HG03097 (cell line): Measurements from ENCODE around the gene PCDHB7.
"Not testable (repeated sequence)": the region's sequence is repeated elsewhere in the genome, so short reads cannot be mapped to it uniquely, and the experiment has no call there.

Source experiments
- ATAC-seq: cut with Tn5 transposase; IDR thresholded peaks from one replicate; pipeline ENCODE4 v1.9.1; 2021; ENCODE audit not compliant: unreplicated experiment, low FRiP score

Gene PCDHB7

GRCh38 chr5:141179876-141180275 lies 7.4 kb downstream of the PCDHB7 start:
- ATAC-seq: not testable (repeated sequence)

DNA sequence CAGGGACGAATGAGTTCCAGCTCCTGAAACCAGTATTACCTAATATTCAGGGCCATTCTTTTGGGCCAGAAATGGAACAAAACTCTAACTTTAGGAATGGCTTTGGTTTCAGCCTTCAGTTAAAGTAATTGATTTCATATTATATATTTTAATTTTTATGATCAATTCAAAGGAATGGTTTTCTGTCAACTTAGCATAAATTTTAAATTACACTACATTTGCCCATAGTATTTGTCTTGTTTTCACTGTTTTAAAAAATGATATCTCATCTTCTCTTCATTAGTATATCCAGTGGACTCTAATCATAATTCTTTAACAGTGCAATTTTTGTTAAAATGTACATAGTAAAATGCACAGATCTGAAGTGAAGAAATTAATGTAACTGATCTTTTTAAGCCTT lies 7.9 kb downstream of the PCDHB7 start:
- ATAC-seq: no peak

GRCh38 chr5:141182248-141182647 lies 9.8 kb downstream of the PCDHB7 start, which contains the start of gene PCDHB16:
TSS of gene PCDHB16 (plus strand) at chr5:141182387. CDS start at chr5:141182560, 173 bp downstream.
- no peak for ATAC-seq

DNA sequence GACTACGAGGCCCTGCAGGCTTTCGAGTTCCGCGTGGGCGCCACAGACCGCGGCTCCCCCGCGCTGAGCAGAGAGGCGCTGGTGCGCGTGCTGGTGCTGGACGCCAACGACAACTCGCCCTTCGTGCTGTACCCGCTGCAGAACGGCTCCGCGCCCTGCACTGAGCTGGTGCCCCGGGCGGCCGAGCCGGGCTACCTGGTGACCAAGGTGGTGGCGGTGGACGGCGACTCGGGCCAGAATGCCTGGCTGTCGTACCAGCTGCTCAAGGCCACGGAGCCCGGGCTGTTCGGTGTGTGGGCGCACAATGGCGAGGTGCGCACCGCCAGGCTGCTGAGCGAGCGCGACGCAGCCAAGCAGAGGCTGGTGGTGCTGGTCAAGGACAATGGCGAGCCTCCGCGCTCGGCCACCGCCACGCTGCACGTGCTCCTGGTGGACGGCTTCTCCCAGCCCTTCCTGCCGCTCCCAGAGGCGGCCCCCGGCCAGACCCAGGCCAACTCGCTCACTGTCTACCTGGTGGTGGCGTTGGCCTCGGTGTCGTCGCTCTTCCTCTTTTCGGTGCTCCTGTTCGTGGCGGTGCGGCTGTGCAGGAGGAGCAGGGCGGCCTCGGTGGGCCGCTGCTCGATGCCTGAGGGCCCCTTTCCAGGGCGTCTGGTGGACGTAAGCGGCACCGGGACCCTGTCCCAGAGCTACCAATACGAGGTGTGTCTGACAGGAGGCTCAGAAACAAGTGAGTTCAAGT lies 11.8 kb downstream of the PCDHB7 start:
- ATAC-seq: not testable (repeated sequence)

DNA sequence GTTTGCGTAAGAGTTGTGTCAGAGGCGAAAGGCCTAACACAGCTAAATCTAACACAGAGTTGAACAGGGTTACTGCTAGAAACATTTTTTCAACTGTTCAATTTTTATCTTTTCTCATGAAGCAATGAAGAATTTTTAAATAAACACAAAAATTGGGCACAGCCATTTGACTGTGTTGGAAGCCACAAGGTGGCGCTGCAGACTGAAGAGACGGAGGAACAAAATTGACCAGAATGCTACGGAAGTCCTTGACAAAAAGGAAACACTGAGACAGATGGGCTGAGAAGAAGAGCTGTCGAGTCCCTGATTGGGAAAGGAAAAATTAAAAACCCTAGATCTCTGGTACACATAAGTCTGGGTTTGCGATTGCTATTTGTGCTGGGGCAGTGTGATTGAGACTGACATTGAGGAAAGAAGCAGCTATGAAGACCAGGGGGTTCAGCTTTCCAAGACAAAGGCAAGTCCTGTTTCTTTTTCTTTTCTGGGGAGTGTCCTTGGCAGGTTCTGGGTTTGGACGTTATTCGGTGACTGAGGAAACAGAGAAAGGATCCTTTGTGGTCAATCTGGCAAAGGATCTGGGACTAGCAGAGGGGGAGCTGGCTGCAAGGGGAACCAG lies 14.6 kb downstream of the PCDHB7 start, which contains the start of gene PCDHB9:
Gene PCDHB9 (plus strand): TSS at position 265 of the 616 bp plus-strand sequence. CDS start 158 bp downstream, at position 423.
- no peak for ATAC-seq

DNA sequence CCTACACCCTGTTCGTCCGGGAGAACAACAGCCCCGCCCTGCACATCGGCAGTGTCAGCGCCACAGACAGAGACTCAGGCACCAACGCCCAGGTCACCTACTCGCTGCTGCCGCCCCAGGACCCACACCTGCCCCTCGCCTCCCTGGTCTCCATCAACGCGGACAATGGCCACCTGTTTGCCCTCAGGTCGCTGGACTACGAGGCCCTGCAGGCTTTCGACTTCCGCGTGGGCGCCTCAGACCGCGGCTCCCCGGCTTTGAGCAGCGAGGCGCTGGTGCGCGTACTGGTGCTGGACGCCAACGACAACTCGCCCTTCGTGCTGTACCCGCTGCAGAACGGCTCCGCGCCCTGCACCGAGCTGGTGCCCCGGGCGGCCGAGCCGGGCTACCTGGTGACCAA lies 16.2 kb downstream of the PCDHB7 start:
- not testable (repeated sequence) for ATAC-seq

DNA sequence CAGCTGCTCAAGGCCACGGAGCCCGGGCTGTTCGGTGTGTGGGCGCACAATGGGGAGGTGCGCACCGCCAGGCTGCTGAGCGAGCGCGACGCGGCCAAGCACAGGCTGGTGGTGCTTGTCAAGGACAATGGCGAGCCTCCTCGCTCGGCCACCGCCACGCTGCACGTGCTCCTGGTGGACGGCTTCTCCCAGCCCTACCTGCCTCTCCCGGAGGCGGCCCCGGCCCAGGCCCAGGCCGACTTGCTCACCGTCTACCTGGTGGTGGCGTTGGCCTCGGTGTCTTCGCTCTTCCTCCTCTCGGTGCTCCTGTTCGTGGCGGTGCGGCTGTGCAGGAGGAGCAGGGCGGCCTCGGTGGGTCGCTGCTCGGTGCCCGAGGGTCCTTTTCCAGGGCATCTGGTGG lies 16.7 kb downstream of the PCDHB7 start:
- ATAC-seq: not testable (repeated sequence)

- ATAC-seq: no peak
Measured at GRCh38 chr5:141192110-141192725, 19.8 kb downstream of the PCDHB7 start, which contains the start of gene PCDHB10. TSS of gene PCDHB10 (plus strand) at chr5:141192353. CDS start at chr5:141192553, 200 bp downstream.

GRCh38 chr5:141194332-141194731 lies 21.9 kb downstream of the PCDHB7 start:
- ATAC-seq: not testable (repeated sequence)

GRCh38 chr5:141196363-141196762 lies 23.9 kb downstream of the PCDHB7 start:
- no peak for ATAC-seq

DNA sequence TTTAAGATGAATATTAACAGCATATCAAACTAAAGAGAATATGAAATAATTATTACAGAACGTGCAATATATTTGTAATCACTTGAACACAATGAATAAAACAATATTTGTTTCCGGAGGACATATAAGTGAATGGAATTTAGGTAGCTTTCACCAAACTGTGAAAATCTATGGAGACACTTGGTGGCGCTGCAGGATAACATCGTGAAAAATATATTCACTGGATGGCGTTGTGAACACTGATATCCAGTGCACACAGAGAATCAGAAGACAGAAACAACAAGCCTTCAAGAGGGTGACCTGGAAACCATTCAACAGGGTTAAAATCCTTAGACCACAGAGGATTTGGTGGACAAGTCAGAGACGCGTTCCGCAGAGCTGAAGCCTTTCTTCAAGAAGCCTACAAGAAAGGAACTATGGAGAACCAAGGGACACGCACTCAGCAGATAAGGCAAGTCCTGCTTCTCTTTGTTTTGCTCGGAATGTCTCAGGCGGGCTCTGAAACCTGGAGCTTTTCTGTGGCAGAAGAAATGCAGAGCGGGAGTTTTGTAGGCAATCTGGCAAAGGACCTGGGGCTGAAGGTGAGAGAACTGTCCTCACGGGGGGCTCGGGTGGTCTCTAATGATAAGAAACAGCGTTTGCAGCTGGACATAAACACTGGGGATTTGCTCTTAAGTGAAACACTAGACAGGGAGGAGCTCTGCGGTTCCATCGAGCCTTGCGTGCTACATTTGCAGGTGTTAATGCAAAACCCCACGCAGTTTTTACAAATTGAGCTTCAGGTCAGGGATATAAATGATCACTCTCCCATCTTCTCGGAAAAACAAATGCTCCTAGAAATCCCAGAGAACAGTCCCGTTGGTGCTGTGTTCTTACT lies 27.2 kb downstream of the PCDHB7 start, which contains the start of gene PCDHB11:
Gene PCDHB11 (plus strand): TSS at position 269 of the 877 bp plus-strand sequence. CDS start 148 bp downstream, at position 417.
- no peak for ATAC-seq

- ATAC-seq: not testable (repeated sequence)
Measured at GRCh38 chr5:141201126-141201525, 28.7 kb downstream of the PCDHB7 start.

GRCh38 chr5:141201646-141202045 lies 29.2 kb downstream of the PCDHB7 start:
- ATAC-seq: not testable (repeated sequence)

DNA sequence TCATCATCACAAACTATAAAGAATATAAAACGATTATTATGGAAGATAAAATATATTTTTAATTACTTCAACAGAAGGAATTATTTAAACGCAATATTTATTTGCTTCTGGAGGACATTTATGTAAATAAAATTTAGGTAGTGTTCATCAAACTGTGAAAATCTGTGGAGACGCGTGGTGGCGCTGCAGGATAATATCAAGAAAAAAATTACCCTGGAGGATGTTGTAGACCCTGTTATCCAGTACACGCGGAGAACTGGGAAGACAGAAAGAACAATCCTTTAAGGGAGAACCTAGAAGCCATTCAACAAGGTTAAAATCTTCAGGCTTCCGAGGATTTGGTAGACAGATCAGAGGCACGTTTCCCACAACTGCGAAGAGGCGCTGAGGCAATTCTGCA lies 36.0 kb downstream of the PCDHB7 start, which contains the start of gene PCDHB12:
Gene PCDHB12 (plus strand): TSS at position 242 of the 400 bp plus-strand sequence. CDS start 189 bp downstream, outside the sequence.
- ATAC-seq: no peak

- ATAC-seq: not testable (repeated sequence)
Measured at GRCh38 chr5:141210281-141210680, 37.8 kb downstream of the PCDHB7 start.

- not testable (repeated sequence) for ATAC-seq
Measured at GRCh38 chr5:141210849-141211248, 38.4 kb downstream of the PCDHB7 start.

DNA sequence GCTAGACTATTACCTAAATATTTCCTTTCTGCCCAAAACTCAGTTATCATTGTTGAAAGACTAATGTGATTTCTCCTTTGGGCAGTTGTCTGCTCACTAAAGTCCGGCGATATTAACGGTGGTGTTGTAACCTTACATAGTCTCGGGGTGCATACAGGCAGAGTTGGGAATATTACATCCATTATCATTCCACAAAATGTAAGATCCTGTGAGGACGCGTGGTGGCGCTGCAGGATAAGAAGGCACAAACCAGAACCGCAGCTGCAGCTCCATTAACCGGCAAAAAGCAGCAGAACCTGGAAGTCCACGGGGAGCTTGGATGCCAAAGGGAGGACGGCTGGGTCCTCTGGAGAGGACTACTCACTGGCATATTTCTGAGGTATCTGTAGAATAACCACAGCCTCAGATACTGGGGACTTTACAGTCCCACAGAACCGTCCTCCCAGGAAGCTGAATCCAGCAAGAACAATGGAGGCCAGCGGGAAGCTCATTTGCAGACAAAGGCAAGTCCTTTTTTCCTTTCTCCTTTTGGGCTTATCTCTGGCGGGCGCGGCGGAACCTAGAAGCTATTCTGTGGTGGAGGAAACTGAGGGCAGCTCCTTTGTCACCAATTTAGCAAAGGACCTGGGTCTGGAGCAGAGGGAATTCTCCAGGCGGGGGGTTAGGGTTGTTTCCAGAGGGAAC lies 41.4 kb downstream of the PCDHB7 start, which contains the start of gene PCDHB13:
Gene PCDHB13 (plus strand): TSS at position 264 of the 684 bp plus-strand sequence. CDS start 205 bp downstream, at position 469.
- not testable (repeated sequence) for ATAC-seq

DNA sequence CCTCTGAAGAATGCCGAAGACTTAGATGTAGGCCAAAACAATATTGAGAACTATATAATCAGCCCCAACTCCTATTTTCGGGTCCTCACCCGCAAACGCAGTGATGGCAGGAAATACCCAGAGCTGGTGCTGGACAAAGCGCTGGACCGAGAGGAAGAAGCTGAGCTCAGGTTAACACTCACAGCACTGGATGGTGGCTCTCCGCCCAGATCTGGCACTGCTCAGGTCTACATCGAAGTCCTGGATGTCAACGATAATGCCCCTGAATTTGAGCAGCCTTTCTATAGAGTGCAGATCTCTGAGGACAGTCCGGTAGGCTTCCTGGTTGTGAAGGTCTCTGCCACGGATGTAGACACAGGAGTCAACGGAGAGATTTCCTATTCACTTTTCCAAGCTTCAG lies 42.1 kb downstream of the PCDHB7 start:
- ATAC-seq: not testable (repeated sequence)

DNA sequence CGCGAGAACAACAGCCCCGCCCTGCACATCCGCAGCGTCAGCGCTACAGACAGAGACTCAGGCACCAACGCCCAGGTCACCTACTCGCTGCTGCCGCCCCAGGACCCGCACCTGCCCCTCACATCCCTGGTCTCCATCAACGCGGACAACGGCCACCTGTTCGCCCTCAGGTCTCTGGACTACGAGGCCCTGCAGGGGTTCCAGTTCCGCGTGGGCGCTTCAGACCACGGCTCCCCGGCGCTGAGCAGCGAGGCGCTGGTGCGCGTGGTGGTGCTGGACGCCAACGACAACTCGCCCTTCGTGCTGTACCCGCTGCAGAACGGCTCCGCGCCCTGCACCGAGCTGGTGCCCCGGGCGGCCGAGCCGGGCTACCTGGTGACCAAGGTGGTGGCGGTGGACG lies 43.1 kb downstream of the PCDHB7 start:
- ATAC-seq: not testable (repeated sequence)
